Muscle of leg (tissue), 11 donors: ENCODE measurements around the gene ULK4. TPM values are rescaled to one million over a fixed set of nuclear protein-coding genes. Genes with fewer than 3 reads are reported as not detected.

Source experiments
- DNase-seq: peaks from one replicate; pipeline ENCODE4 v3.0.0; 2013
- H3K27ac ChIP-seq: one replicate; pipeline ENCODE4 v1.5.1; 2013; ENCODE audit warnings: mild to moderate bottlenecking, low read length, control low read depth
- H3K27me3 ChIP-seq: one replicate; pipeline ENCODE4 v1.6.1; 2013; ENCODE audit warnings: low read length; ENCODE audit not compliant: control insufficient read depth, insufficient read depth
- H3K36me3 ChIP-seq: one replicate; pipeline ENCODE4 v1.6.1; 2013; ENCODE audit warnings: low read length; ENCODE audit not compliant: control insufficient read depth, insufficient read depth
- H3K4me1 ChIP-seq: one replicate; pipeline ENCODE4 v1.6.1; 2013; ENCODE audit warnings: low read length; ENCODE audit not compliant: control insufficient read depth, insufficient read depth
- H3K4me3 ChIP-seq: one replicate; pipeline ENCODE4 v1.5.1; 2013; ENCODE audit warnings: low read length, control low read depth
- H3K9me3 ChIP-seq: replicated peaks from 2 replicates; pipeline ENCODE4 v1.6.1; 2013; ENCODE audit warnings: low read depth, low read length; ENCODE audit not compliant: control insufficient read depth
- WGBS: methylation state at CpG from one replicate; pipeline ENCODE4 v1.1.5; 2013; ENCODE audit warnings: missing lambda C conversion rate; ENCODE audit not compliant: insufficient coverage; 5-methylcytosine and 5-hydroxymethylcytosine counted together
- polyA plus RNA-seq, 8 donors: library from polyadenylated mRNA; unstranded; fragments of 120-200 nt; gene quantifications; one replicate each; pipeline versions ENCODE4 v1.2.1 to v1.2.3, GENCODE V29; 2013; ENCODE audit warnings: inconsistent platforms in 1 of 8, low replicate concordance in 1 of 8; ENCODE audit not compliant: insufficient read length in 8 of 8, insufficient read depth in 1 of 8
- total RNA-seq: library from RNA; stranded (reverse); fragments of 120-200 nt; gene quantifications from one replicate; pipeline ENCODE4 v1.2.4, GENCODE V29; 2013

ULK4 gene
- total and polyA plus RNA-seq, 9 donors: 2.2 to 5.6 (median 2.4) TPM

DNA sequence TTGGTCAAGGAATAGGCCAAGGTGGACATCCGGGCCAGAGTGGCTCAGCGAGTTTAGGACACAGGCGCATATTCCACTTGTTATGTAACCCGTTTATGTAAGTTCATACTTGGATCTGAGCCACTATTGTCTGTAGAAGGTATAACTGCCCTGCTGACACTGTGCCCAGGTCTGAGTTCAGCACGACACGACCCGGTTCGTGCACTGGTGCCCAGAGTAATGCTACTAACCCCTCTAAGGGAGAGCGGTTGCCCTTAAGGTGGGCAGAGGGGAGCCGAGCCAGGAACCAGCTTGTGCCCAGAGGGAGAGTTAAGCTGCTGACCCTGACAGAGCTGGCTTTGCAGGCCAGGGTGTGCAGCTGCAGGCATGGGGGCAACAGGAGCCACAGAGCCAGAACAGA, 1.9 kb upstream of the ULK4 start:
- H3K27me3 ChIP-seq: no peaks in the 10 kb centered on the region
- peak; percentile 7 for DNase-seq
- no peak overlapping the region for H3K4me3 ChIP-seq
- no peaks in the 10 kb centered on the region for H3K36me3 ChIP-seq
- H3K27ac ChIP-seq: no peak overlapping the region
- peaks cover 10% of the 10 kb centered on the region for H3K4me1 ChIP-seq
- 95% methylated on average over 9 of the region's 10 CpGs for WGBS
- H3K9me3 ChIP-seq: no peaks in the 10 kb centered on the region

DNA sequence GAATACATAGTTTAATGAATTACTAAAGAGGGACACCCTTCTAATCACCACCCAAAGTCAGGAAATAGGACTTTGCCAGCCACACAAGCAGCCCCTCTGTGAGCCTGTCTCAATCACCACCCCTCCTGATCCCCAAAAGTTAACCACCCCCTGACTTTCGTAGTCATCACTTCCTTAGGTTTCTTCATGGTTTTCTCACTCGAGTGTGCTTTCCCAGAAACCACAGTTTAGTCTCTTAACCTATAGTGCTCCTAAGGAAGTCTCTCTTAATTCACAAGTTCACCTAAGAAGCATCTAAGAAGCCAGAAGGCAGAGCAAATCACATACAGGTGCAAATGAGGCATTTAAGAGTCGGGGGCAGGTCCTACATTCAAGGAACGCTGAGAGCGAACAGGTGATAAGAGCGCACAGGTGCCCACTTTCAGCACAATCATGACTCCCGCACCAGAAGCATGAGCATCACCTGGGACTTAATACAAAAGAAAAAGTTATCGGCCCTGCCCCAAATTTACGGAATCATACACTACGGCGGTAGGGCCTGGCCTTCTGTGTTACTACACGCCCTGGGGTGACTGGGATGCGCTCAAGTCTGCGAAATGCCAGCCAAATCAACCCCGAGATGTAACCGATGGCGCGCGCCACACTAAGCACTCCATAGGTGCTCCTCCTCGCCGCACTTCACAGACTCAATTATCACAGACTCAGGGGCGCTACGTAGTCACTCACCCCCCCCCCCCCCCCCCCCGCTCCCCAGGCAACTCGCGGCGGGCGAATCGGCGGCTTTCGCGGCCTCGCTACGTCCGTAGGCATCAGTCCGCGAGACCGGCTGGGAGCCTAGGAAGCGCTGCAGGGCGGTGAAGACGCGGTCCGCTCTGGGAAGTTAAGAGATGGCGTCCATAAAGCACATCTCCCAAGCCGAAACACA, 815 bp downstream of the ULK4 start:
- H3K4me1 ChIP-seq: peaks cover 10% of the 10 kb centered on the region
- WGBS: under 1% methylated on average over 36 of the region's 45 CpGs
- H3K27ac ChIP-seq: peak overlapping the region; percentile 92
- H3K4me3 ChIP-seq: peak overlapping the region; percentile 98
- H3K27me3 ChIP-seq: no peaks in the 10 kb centered on the region
- H3K36me3 ChIP-seq: no peaks in the 10 kb centered on the region
- H3K9me3 ChIP-seq: no peaks in the 10 kb centered on the region
- DNase-seq: peak; percentile 50

DNA sequence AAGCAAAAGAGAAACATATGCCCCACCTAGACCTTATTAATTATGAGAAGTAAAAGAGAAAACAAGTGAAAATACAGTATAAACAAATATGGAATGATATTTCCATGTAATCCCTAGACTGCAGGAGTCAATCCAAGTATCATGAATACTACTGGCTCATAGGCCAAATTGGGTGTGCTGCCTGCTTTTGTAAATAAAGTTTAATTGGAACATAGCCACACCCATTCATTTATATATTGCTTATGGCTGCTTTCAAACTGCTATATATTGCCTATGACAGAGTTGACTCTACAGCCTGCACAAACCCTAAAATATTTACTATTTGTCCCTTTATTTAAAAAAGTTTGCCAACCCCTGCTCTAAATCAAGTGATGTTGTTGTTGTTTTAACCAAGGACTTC, 5.3 kb downstream of the ULK4 start:
- Histone ChIP-seq H3K9me3 (no peaks in the 10 kb centered on the region), H3K4me1 (peaks cover 6% of the 10 kb centered on the region), H3K36me3 (no peaks in the 10 kb centered on the region), H3K4me3 (no peak overlapping the region), H3K27ac (no peak overlapping the region), H3K27me3 (no peaks in the 10 kb centered on the region)
- no peak for DNase-seq

DNA sequence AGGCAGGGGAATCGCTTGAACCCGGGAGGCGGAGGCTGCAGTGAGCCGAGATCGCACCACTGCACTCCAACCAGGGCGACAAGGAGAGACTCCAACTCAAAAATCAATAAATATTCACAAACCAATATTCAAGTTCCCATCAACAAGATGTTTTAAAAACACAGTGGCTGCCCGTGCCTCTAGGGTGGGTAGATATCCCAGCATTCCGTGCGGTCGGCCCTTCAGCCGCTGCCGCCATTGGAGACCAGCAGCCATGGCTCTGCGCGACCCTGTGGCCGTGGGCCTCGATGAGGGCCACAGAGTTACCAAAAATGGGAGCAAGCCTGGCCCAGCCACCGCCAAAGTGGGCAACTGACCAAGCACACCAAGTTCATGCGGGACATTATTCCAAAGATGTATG, 6.7 kb downstream of the ULK4 start:
- H3K4me3 ChIP-seq: no peak overlapping the region
- H3K4me1 ChIP-seq: no peaks in the 10 kb centered on the region
- WGBS: 92% methylated on average over 18 of the region's 18 CpGs
- no peaks in the 10 kb centered on the region for H3K9me3 ChIP-seq
- H3K27ac ChIP-seq: no peak overlapping the region
- no peak for DNase-seq
- no peaks in the 10 kb centered on the region for H3K36me3 ChIP-seq
- H3K27me3 ChIP-seq: no peaks in the 10 kb centered on the region

DNA sequence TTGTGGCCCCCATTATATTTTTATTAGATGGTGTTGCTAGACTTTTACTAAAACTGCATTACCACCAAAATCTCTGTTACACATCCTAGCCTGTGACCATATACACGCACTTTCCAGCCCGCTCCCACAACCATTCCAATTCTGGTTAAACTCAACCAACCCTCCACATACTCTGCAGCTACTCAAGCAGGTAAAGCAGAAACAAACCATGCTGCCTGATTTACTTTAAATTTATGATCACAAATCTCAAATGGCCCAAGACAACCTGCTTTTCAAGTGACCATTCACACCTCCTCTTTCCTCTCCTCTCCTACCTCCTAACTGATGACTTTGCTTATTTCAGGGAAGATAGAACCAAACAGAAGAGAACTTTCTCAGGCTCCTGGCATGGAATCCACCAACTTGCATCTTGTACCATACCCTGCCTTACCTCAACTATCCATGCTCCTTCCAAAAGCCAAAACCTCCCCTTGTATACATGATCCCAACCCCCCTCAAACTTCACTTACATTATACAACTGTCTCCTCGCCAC, 18.5 kb downstream of the ULK4 start:
- no peak overlapping the region for H3K27ac ChIP-seq
- 68% methylated on average over 3 of the region's 3 CpGs for WGBS
- H3K9me3 ChIP-seq: no peaks in the 10 kb centered on the region
- no peak for DNase-seq
- H3K36me3 ChIP-seq: no peaks in the 10 kb centered on the region
- H3K4me3 ChIP-seq: no peak overlapping the region
- H3K27me3 ChIP-seq: no peaks in the 10 kb centered on the region
- no peaks in the 10 kb centered on the region for H3K4me1 ChIP-seq

DNA sequence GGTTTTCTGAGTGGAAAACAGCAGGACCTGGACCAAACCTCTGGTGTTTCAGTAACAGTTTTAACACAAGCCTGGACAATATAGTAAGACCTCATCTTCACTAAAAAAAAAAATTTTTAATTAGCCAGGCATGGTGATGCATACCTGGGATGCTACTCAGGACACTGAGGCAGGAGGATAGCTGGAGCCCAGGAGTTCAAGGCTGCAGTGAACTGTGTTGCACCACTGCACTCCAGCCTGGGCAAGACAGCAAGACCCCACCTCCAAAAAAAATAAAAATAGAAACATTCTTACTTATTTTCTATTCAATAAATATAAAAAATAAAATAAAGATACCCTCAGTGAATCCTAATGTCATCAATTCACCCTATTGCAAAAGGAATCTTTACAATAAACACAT, 21.5 kb downstream of the ULK4 start:
- H3K36me3 ChIP-seq: no peaks in the 10 kb centered on the region
- H3K4me1 ChIP-seq: no peaks in the 10 kb centered on the region
- H3K9me3 ChIP-seq: no peaks in the 10 kb centered on the region
- DNase-seq: no peak
- no peaks in the 10 kb centered on the region for H3K27me3 ChIP-seq
- H3K27ac ChIP-seq: no peak overlapping the region
- no peak overlapping the region for H3K4me3 ChIP-seq

DNA sequence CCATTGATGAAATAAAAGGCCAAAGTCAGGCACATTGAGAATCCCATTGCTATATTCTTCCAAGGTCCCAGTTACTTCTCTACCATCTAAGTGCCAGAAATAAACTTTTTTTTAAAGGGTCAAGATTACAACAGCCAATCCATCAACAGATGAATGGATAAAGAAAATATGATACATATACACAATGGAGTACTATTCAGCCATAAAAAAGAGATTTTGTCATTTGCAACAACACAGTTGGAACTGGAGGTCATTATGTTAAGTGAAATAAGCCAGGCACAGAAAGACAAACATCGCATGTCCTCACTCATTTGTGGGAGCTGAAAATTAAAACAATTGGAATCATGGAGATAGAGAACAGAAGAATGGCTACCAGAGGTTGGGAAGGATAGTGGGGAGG, 25.5 kb downstream of the ULK4 start:
- H3K27me3 ChIP-seq: no peaks in the 10 kb centered on the region
- H3K4me3 ChIP-seq: no peak overlapping the region
- 100% methylated on average over 1 of the region's 1 CpG for WGBS
- no peaks in the 10 kb centered on the region for H3K4me1 ChIP-seq
- no peaks in the 10 kb centered on the region for H3K9me3 ChIP-seq
- no peak overlapping the region for H3K27ac ChIP-seq
- H3K36me3 ChIP-seq: no peaks in the 10 kb centered on the region
- DNase-seq: no peak

DNA sequence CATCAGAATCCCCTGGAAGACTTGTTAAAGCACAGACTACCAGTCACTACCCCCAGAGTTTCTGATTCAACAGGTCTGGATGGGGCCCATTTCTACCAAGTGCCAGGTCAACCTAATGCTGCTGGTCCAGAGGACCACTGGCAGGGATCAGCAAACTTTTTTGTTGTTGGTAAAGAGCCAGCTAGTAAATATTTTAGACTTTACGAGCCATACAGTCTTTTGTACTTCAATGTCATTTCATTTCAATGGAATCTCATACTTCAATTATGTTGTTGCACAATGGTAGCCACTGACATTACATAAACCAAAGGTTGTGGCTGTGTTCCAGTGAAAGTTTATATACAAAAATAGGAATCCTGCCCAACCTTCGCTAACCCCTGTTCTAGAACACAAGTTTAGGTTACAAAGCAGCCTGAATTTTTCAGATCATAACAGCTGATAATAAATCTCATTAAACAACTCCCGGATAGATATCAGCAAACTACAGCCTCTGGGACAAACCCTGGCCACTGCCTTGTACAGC, 28.7 kb downstream of the ULK4 start:
- WGBS: 60% methylated on average over 1 of the region's 3 CpGs
- H3K27me3 ChIP-seq: no peaks in the 10 kb centered on the region
- H3K9me3 ChIP-seq: no peaks in the 10 kb centered on the region
- H3K36me3 ChIP-seq: no peaks in the 10 kb centered on the region
- no peak overlapping the region for H3K4me3 ChIP-seq
- H3K27ac ChIP-seq: no peak overlapping the region
- no peaks in the 10 kb centered on the region for H3K4me1 ChIP-seq
- DNase-seq: peak; percentile 4

DNA sequence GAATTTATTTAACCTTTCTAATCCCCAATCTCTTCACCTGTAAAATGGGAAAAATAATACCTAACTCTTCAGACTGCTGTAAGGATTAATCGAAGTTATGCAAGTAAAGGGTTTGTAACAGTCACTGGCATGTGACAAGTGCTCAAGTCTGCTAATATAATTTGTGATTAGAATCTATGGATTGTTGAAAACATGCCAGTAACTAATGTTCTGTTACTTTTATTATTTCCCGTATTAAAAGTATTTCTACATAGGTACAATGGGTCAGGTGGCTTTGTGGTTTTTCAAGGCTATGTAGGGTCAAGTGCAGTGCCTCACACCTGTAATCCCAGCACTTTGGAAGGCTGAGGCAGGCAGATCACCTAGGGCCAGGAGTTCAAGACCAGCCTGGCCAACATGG, 29.4 kb downstream of the ULK4 start:
- Histone ChIP-seq H3K36me3 (no peaks in the 10 kb centered on the region), H3K27ac (no peak overlapping the region), H3K4me3 (no peak overlapping the region), H3K27me3 (no peaks in the 10 kb centered on the region), H3K9me3 (no peaks in the 10 kb centered on the region), H3K4me1 (no peaks in the 10 kb centered on the region)
- DNase-seq: no peak
- no CpG with 5 or more reads among the region's 2 CpGs for WGBS

DNA sequence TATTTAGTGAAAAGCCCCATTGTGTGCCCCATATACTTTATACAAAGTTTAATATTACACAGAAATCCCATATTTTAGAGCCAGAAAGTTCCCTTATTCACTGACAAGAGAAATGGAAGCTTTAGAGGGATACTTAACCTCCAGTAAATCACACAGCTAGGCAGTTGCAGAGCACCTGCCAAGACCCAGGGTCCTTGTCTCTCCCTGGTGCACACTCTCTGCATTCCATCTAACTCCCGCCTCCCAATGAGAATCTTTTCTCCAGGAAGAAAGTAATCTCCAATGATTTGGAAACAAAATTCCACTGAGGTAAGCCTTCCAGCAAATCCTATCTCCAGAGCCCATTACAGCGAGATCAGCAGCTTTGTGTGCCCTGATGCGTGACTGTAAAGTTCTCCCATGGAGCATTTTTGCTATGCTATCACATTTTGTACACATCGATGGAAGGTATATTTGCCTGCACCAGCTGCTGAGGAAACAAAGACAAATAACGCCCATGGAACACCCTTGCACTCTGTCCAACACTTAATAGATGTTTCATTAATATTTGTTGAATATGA, 41.4 kb downstream of the ULK4 start:
- DNase-seq: no peak
- no peaks in the 10 kb centered on the region for H3K27me3 ChIP-seq
- 75% methylated on average over 2 of the region's 5 CpGs for WGBS
- H3K27ac ChIP-seq: no peak overlapping the region
- H3K9me3 ChIP-seq: no peaks in the 10 kb centered on the region
- H3K36me3 ChIP-seq: no peaks in the 10 kb centered on the region
- no peaks in the 10 kb centered on the region for H3K4me1 ChIP-seq
- no peak overlapping the region for H3K4me3 ChIP-seq
